ENCODE results near the gene JAZF1. TPM values are rescaled to one million over a fixed set of nuclear protein-coding genes. Genes with fewer than 3 reads are reported as not detected.

The JAZF1 gene
- polyA plus RNA-seq, 3 donors, result 12.1 to 18.1 (median 17.2) TPM

DNA sequence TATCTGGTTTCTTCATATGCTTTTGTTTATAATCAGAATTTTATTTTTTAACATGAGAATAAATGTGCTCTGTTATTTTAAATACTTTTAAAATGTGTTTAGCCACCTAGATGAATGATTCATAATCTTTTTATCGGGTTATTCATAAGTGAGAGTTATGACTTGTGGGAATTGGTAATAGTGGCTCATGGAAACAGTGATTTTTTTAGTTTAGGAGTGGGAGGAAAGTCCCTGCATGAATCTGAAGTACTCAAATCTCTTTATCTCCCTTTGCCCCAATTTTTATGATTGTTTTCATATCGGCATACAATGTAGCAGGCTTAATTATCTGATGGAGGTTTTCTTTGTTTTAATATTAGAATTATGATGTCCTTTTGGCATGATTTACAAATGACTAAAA is 397.7 kb downstream of the JAZF1 start:
- H3K4me1 ChIP-seq (ENCODE audit: control insufficient read depth in 1 of 2, insufficient read depth in 2 of 2, low read length in 2 of 2), result no peaks in the 10 kb centered on the region
- no peak overlapping the region for H3K9ac ChIP-seq (ENCODE audit: insufficient read depth, low read length, poor library complexity, severe bottlenecking)
- no peak overlapping the region for H3K4me3 ChIP-seq (replicated peaks in 1 of 3; ENCODE audit: low read depth in 2 of 3, low read length in 3 of 3)
- peaks cover 32 to 64% of the 10 kb centered on the region in 2 donors for H3K36me3 ChIP-seq (replicated peaks in 1 of 2; ENCODE audit: control insufficient read depth in 1 of 2, insufficient read depth in 2 of 2, low read length in 2 of 2)
- H2AFZ ChIP-seq (ENCODE audit: insufficient read depth, low read depth, low read length, poor library complexity, severe bottlenecking), result no peak overlapping the region
- no peaks in the 10 kb centered on the region for H3K79me2 ChIP-seq (ENCODE audit: insufficient read depth, low read length)
- TF ChIP-seq, protein P1, sequence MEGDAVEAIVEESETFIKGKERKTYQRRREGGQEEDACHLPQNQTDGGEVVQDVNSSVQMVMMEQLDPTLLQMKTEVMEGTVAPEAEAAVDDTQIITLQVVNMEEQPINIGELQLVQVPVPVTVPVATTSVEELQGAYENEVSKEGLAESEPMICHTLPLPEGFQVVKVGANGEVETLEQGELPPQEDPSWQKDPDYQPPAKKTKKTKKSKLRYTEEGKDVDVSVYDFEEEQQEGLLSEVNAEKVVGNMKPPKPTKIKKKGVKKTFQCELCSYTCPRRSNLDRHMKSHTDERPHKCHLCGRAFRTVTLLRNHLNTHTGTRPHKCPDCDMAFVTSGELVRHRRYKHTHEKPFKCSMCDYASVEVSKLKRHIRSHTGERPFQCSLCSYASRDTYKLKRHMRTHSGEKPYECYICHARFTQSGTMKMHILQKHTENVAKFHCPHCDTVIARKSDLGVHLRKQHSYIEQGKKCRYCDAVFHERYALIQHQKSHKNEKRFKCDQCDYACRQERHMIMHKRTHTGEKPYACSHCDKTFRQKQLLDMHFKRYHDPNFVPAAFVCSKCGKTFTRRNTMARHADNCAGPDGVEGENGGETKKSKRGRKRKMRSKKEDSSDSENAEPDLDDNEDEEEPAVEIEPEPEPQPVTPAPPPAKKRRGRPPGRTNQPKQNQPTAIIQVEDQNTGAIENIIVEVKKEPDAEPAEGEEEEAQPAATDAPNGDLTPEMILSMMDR (IDR thresholded peaks at IDR 0.05), result no peak
- no peak overlapping the region for H3K27ac ChIP-seq (ENCODE audit: low read depth in 1 of 2, low read length in 2 of 2)
- H3K36me3 Mint-ChIP-seq, result peaks cover 48 to 53% of the 10 kb centered on the region in 2 donors
- H3K9me3 Mint-ChIP-seq, result no peaks in the 10 kb centered on the region
- H3K4me1 Mint-ChIP-seq, result no peaks in the 10 kb centered on the region
- WGBS (ENCODE audit: insufficient coverage), result no CpG with 5 or more reads among the region's 2 CpGs
- H3K4me2 ChIP-seq (replicated peaks; ENCODE audit: extremely low read depth, low read length, poor library complexity, severe bottlenecking), result no peak overlapping the region
- H3K9me3 ChIP-seq (replicated peaks in 1 of 2; ENCODE audit: control insufficient read depth in 1 of 2, insufficient read depth in 1 of 2, low read length in 2 of 2), result no peaks in the 10 kb centered on the region
- H3K27me3 ChIP-seq (ENCODE audit: control insufficient read depth in 2 of 2, insufficient read depth in 2 of 2, low read length in 2 of 2), result no peaks in the 10 kb centered on the region
- DNase-seq, result no peak
- H3K27ac Mint-ChIP-seq, result no peak overlapping the region
- H3K4me3 Mint-ChIP-seq, result no peak overlapping the region
- H4K20me1 ChIP-seq (ENCODE audit: insufficient read depth, low read length), result peaks cover 74% of the 10 kb centered on the region
- intact Hi-C loops (cut with micrococcal nuclease), result loop anchor here (10.0 kb wide), 1 partner anchor 588 kb away; no protein-coding TSS in a partner anchor
- H3K27me3 Mint-ChIP-seq (ENCODE audit: low read depth in 3 of 3), result no peaks in the 10 kb centered on the region

DNA sequence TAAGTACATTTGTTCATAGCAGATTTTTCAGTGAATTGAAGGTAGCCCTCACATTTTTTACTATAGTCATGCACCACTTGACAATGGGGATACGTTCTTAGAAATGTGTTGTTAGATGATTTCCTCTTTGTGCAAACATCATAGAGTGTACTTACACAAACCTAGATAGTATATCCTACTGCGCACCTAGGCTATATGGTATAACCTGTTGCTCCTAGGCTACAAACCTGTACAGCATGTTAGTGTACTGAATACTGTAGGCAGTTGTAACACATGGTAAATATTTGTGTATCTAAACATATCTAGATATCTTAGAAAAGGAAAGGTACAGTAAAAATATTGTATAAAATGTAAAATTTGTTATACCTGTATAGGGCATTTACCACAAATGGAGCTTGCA is 399.4 kb downstream of the JAZF1 start:
- no peak overlapping the region for H3K27ac Mint-ChIP-seq
- H3K27me3 Mint-ChIP-seq (ENCODE audit: low read depth in 3 of 3), result no peaks in the 10 kb centered on the region
- Histone ChIP-seq H3K27ac (ENCODE audit: low read depth in 1 of 2, low read length in 2 of 2) (no peak overlapping the region), H3K79me2 (ENCODE audit: insufficient read depth, low read length) (peaks cover 6% of the 10 kb centered on the region), H3K4me3 (replicated peaks in 1 of 3; ENCODE audit: low read depth in 2 of 3, low read length in 3 of 3) (no peak overlapping the region), H3K4me2 (replicated peaks; ENCODE audit: extremely low read depth, low read length, poor library complexity, severe bottlenecking) (no peak overlapping the region), H2AFZ (ENCODE audit: insufficient read depth, low read depth, low read length, poor library complexity, severe bottlenecking) (no peak overlapping the region), H3K9ac (ENCODE audit: insufficient read depth, low read length, poor library complexity, severe bottlenecking) (no peak overlapping the region), H3K4me1 (ENCODE audit: control insufficient read depth in 1 of 2, insufficient read depth in 2 of 2, low read length in 2 of 2) (no peaks in the 10 kb centered on the region), H3K27me3 (ENCODE audit: control insufficient read depth in 2 of 2, insufficient read depth in 2 of 2, low read length in 2 of 2) (no peaks in the 10 kb centered on the region), H4K20me1 (ENCODE audit: insufficient read depth, low read length) (peaks cover 86% of the 10 kb centered on the region), H3K9me3 (replicated peaks in 1 of 2; ENCODE audit: control insufficient read depth in 1 of 2, insufficient read depth in 1 of 2, low read length in 2 of 2) (no peaks in the 10 kb centered on the region), H3K36me3 (replicated peaks in 1 of 2; ENCODE audit: control insufficient read depth in 1 of 2, insufficient read depth in 2 of 2, low read length in 2 of 2) (peaks cover 25 to 56% of the 10 kb centered on the region in 2 donors)
- no peak overlapping the region for H3K4me3 Mint-ChIP-seq
- no peak for DNase-seq
- TF ChIP-seq, protein P1 (IDR thresholded peaks at IDR 0.05), result no peak
- no peaks in the 10 kb centered on the region for H3K9me3 Mint-ChIP-seq
- no peaks in the 10 kb centered on the region for H3K4me1 Mint-ChIP-seq
- intact Hi-C loops (cut with micrococcal nuclease), result loop anchor here (10.0 kb wide), 1 partner anchor 586 kb away; no protein-coding TSS in a partner anchor
- H3K36me3 Mint-ChIP-seq, result peaks cover 41 to 51% of the 10 kb centered on the region in 2 donors
- no CpG with 5 or more reads among the region's 2 CpGs for WGBS (ENCODE audit: insufficient coverage)

Small RNAs within 50 kb of the gene (small RNA-seq; reads per million reads assigned to genes)
- gene RNU6-979P (ENCODE audit: insufficient read length, low read depth), result not detected

Other genes with a start within 250 kb of the JAZF1 start
- 10 to 100 TPM; 25.1 to 72.3 (median 44.2) TPM for gene CREB5, start 231.7 kb upstream of the JAZF1 start, polyA plus RNA-seq